Measurements from ENCODE around the gene PDZK1IP1. TPM values are rescaled to one million over a fixed set of nuclear protein-coding genes. Genes with fewer than 3 reads are reported as not detected.

Gene PDZK1IP1
- total and polyA plus RNA-seq, 12 donors: 0.17 to 16.9 (median 3.8) TPM

DNA sequence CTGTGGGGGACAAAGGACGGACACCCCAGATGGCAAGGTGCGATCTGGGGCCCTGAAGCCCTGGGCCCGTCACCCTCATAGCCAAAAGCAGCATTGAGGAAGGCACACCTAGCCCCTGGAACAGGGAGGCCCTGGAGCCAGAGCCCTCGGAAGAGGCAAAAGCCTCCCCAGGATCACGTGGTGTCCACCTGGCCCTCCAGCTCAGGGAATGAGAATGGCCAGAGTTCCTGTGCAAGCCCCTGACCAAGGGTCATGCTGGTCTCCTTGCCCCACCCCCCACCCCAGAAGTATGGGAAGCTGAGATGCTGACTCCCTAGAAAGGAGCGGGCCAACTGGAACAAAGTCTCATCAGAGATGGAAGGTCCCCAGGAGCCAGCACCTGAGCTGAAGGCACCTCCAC is 1.0 kb upstream of the PDZK1IP1 start:
- DNase-seq: no peak
- peaks cover 6 to 8% of the 10 kb centered on the region in 2 donors for H3K4me1 ChIP-seq (replicated peaks in 1 of 2)
- no peaks in the 10 kb centered on the region for H3K27me3 ChIP-seq
- no peak overlapping the region for H3K4me3 ChIP-seq
- no peaks in the 10 kb centered on the region for H3K9me3 ChIP-seq (replicated peaks in 1 of 3)
- peak overlapping the region in 4 of 5 donors; percentile 7 to 70 (median 63) for H3K27ac ChIP-seq
- intact Hi-C loops (cut with DNase I): loop anchor here in 1 of 2 donors (5.0 kb wide), 2 partner anchors 71 to 231 kb away; no protein-coding TSS in a partner anchor
- no peaks in the 10 kb centered on the region for H3K36me3 ChIP-seq (replicated peaks in 1 of 2)
- 79 to 96% (median 92%) methylated on average over 3 to 6 of the region's 6 CpGs for WGBS, 4 donors
- TF ChIP-seq POLR2A (IDR thresholded peaks at IDR 0.05): no peak
- TF ChIP-seq, protein P1, sequence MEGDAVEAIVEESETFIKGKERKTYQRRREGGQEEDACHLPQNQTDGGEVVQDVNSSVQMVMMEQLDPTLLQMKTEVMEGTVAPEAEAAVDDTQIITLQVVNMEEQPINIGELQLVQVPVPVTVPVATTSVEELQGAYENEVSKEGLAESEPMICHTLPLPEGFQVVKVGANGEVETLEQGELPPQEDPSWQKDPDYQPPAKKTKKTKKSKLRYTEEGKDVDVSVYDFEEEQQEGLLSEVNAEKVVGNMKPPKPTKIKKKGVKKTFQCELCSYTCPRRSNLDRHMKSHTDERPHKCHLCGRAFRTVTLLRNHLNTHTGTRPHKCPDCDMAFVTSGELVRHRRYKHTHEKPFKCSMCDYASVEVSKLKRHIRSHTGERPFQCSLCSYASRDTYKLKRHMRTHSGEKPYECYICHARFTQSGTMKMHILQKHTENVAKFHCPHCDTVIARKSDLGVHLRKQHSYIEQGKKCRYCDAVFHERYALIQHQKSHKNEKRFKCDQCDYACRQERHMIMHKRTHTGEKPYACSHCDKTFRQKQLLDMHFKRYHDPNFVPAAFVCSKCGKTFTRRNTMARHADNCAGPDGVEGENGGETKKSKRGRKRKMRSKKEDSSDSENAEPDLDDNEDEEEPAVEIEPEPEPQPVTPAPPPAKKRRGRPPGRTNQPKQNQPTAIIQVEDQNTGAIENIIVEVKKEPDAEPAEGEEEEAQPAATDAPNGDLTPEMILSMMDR (IDR thresholded peaks at IDR 0.05): no peak

DNA sequence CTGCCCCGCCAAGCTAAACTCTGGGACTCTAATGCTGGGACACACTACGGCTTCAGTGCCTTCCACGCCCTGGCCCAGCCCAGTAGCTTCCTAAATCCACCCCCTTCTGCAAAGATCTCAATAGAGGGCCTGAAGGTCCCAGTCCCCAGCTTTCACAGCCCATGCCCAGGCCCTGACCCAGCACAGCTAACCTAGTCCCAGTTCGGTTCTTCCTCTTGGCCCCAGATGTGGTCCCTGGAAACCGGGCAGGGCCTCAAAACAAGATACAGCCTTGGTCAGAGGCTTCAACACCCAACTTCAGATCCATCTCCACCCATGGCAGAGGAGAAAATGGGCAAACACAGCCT is 646 bp upstream of the PDZK1IP1 start:
- Histone ChIP-seq H3K4me1 (replicated peaks in 1 of 2) (peaks cover 6 to 8% of the 10 kb centered on the region in 2 donors), H3K27me3 (no peaks in the 10 kb centered on the region), H3K9me3 (replicated peaks in 1 of 3) (no peaks in the 10 kb centered on the region), H3K36me3 (replicated peaks in 1 of 2) (no peaks in the 10 kb centered on the region), H3K4me3 (no peak overlapping the region), H3K27ac (peak overlapping the region in 4 of 5 donors; percentile 7 to 70 (median 63))
- intact Hi-C loops (cut with DNase I): loop anchor here in 1 of 2 donors (5.0 kb wide), 2 partner anchors 72 to 232 kb away; no protein-coding TSS in a partner anchor
- no peak for DNase-seq
- WGBS, 4 donors: 33 to 69% (median 64%) methylated on average over 3 to 5 of the region's 5 CpGs
- TF ChIP-seq POLR2A (IDR thresholded peaks at IDR 0.05): no peak
- TF ChIP-seq, protein P1 (IDR thresholded peaks at IDR 0.05): no peak

DNA sequence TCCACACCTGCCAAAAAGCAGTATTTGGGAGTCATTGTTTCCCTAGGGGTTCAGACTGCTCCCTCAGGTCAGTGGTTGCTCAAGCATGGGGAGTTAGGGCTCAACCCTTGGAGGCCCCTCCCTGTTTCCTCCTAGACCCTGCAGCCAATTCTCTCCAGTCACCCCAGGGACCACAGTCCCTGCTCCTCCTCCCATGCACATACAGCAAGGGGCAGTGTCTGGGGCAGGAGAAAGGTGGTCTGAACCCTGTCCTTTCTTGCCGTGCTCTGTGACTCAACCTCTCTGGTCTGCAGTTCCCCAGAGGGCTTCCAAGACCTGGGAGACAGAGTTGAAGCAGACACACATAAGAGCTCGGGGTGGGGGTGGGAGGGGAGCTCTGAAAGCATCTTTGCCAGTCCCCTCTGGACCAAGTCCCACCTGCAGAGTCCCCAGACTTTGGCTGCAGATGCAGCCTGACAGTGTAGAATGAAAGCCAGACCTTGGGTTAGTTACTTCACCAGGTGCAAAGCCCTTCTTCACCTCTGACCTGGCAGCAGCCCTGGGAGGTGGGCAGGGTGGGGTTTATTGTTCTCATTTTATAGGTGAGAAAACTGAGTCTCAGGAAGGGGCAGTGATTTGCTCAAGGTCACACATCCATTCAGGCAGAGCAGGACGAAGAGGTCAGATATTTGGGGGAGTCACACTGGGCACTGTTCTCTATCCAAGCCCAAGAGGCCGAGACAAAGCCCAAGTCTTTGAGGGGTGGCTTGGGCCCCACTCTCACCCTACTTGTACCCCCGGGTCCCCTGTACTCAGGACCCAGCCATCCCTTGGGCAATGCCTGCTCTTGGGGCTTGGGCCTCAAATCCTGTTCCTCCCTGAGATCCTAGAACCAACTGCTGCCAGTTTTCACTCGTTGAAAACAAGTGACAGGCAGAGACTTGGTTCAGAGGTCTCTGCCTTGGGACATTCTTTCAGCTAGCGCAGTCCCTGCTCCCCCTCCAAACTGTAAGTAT is 748 bp downstream of the PDZK1IP1 start:
- H3K27ac ChIP-seq: peak overlapping the region in 4 of 5 donors; percentile 27 to 70 (median 63)
- no peak overlapping the region for H3K4me3 ChIP-seq
- peak in 1 of 7 donors; percentile 46 for DNase-seq

DNA sequence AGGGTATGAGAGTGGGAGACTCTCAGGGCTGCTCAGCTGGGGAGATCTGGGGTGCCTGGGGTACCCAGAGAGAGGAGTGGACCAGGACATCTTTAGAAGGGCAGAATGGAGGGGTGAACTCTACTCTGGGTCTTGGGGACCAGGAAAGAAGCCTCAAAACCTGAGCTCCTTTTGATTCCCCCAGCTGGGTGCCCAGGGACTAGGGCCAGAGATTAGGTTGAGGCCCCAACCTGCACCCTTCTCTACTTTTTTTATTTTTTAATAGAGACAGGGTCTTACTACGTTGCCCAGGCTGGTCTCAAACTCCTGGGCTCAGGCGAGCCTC is 1.9 kb downstream of the PDZK1IP1 start:
- H3K9me3 ChIP-seq (replicated peaks in 1 of 3): no peaks in the 10 kb centered on the region
- intact Hi-C loops (cut with DNase I): loop anchor here (10.0 kb wide), 2 partner anchors 247 to 537 kb away; partner anchors contain the start of gene FOXD2 (in 1 of the 2)
- peaks cover 6 to 8% of the 10 kb centered on the region in 2 donors for H3K4me1 ChIP-seq (replicated peaks in 1 of 2)
- WGBS, 4 donors: 84 to 90% (median 86%) methylated on average over 2 of the region's 2 CpGs
- H3K4me3 ChIP-seq: no peak overlapping the region
- peak in 1 of 7 donors; percentile 31 for DNase-seq
- no peaks in the 10 kb centered on the region for H3K36me3 ChIP-seq (replicated peaks in 1 of 2)
- TF ChIP-seq, protein P1 (IDR thresholded peaks at IDR 0.05): no peak
- no peak for TF ChIP-seq POLR2A (IDR thresholded peaks at IDR 0.05)
- no peaks in the 10 kb centered on the region for H3K27me3 ChIP-seq
- no peak overlapping the region for H3K27ac ChIP-seq

More for the DNA sequence above, 748 bp downstream of the PDZK1IP1 start:
- intact Hi-C loops (cut with DNase I): loop anchor here (10.0 kb wide), 2 partner anchors 246 to 536 kb away; partner anchors contain the start of gene FOXD2 (in 1 of the 2)
- Histone ChIP-seq H3K36me3 (replicated peaks in 1 of 2) (no peaks in the 10 kb centered on the region), H3K4me1 (replicated peaks in 1 of 2) (peaks cover 6 to 8% of the 10 kb centered on the region in 2 donors), H3K9me3 (replicated peaks in 1 of 3) (no peaks in the 10 kb centered on the region), H3K27me3 (no peaks in the 10 kb centered on the region)
- TF ChIP-seq, protein P1 (IDR thresholded peaks at IDR 0.05): no peak
- no peak for TF ChIP-seq POLR2A (IDR thresholded peaks at IDR 0.05)
- WGBS, 4 donors: 73 to 86% (median 82%) methylated on average over 6 to 7 of the region's 7 CpGs

Data from adrenal gland (tissue), 12 donors.